HEK293 (cell line): ENCODE results near the gene POLR1B.

Experiments used
- CTCF ChIA-PET: fragments of 350-600 bp; formaldehyde crosslinking; extraction: SDS; loops from one replicate; lab custom pipeline; 2021; ENCODE audit warnings: antibody characterized with exemption; lab: Yijun Ruan, JAX
- POLR2A ChIA-PET: fragments of 300-600 bp; formaldehyde crosslinking; extraction: SDS; loops from one replicate; lab custom pipeline; 2020; ENCODE audit warnings: antibody characterized with exemption, inconsistent platforms; lab: Yijun Ruan, JAX
- H3K27ac ChIP-seq: fragments of 200-500 bp; sonication (Bioruptor generic); 2 replicates; pipeline ENCODE4 v1.5.1; 2014; ENCODE audit warnings: low read depth, low read length, control low read depth, inconsistent platforms; ENCODE audit errors: extremely low read depth
- H3K36me3 ChIP-seq, 2 experiments: fragments of 200-500 bp in 1 of 2; sonication (Bioruptor generic) in 1 of 2; 1 replicate in 1 of 2; 2 replicates in 1 of 2; pipeline ENCODE4 v1.5.1; 2014 to 2017; ENCODE audit warnings: inconsistent platforms in 2 of 2, low read length in 2 of 2; ENCODE audit not compliant: control insufficient read depth in 2 of 2, insufficient read depth in 1 of 2
- H3K4me1 ChIP-seq: fragments of 200-500 bp; sonication (Bioruptor generic); 2 replicates; pipeline ENCODE4 v1.5.1; 2014; ENCODE audit warnings: mild to moderate bottlenecking, low read length, inconsistent platforms; ENCODE audit not compliant: control insufficient read depth, insufficient read depth
- H3K4me3 ChIP-seq: 2 replicates; pipeline ENCODE4 v1.5.1; 2011; ENCODE audit warnings: low read depth, mild to moderate bottlenecking, control low read depth, low read length, moderate library complexity
- H3K9me3 ChIP-seq: fragments of 200-500 bp; sonication (Bioruptor generic); 2 replicates; pipeline ENCODE4 v1.5.1; 2014; ENCODE audit warnings: low read depth, low read length, inconsistent platforms; ENCODE audit not compliant: control insufficient read depth, insufficient read depth
- BCL11B ChIP-seq: fragments of 450-650 bp; formaldehyde crosslinking; IDR thresholded peaks from 2 replicates; pipeline ENCODE4 v1.5.1; 2016; ENCODE audit warnings: low read depth, missing biosample characterization, missing genetic modification characterization
- EGR2 ChIP-seq: fragments of 450-650 bp; formaldehyde crosslinking; IDR thresholded peaks from 2 replicates; pipeline ENCODE4 v1.5.1; 2016; ENCODE audit warnings: low read depth, missing biosample characterization, missing genetic modification characterization
- KLF10 ChIP-seq: fragments of 450-650 bp; IDR thresholded peaks from 2 replicates; pipeline ENCODE4 v1.5.1; 2018; ENCODE audit warnings: missing biosample characterization, mild to moderate bottlenecking, missing genetic modification characterization
- MZF1 ChIP-seq: fragments of 450-650 bp; formaldehyde crosslinking; IDR thresholded peaks from 2 replicates; pipeline ENCODE4 v1.5.1; 2017; ENCODE audit warnings: missing biosample characterization, missing genetic modification characterization, borderline replicate concordance
- OVOL3 ChIP-seq: fragments of 450-650 bp; formaldehyde crosslinking; IDR thresholded peaks from 2 replicates; pipeline ENCODE4 v1.5.1; 2016; ENCODE audit warnings: missing biosample characterization, missing genetic modification characterization
- PRDM1 ChIP-seq: fragments of 450-650 bp; formaldehyde crosslinking; IDR thresholded peaks from 2 replicates; pipeline ENCODE4; 2016; ENCODE audit warnings: missing biosample characterization, missing genetic modification characterization
- REPIN1 ChIP-seq: fragments of 450-650 bp; formaldehyde crosslinking; IDR thresholded peaks from 2 replicates; pipeline ENCODE4 v1.5.1; 2017; ENCODE audit warnings: missing biosample characterization, missing genetic modification characterization, low read depth
- SCRT1 ChIP-seq: fragments of 450-650 bp; formaldehyde crosslinking; IDR thresholded peaks from 2 replicates; pipeline ENCODE4 v1.5.1; 2016; ENCODE audit warnings: missing biosample characterization, missing genetic modification characterization, borderline replicate concordance
- SCRT2 ChIP-seq: fragments of 450-650 bp; formaldehyde crosslinking; IDR thresholded peaks from 2 replicates; pipeline ENCODE4 v1.5.1; 2016; ENCODE audit warnings: missing biosample characterization, missing genetic modification characterization
- SP2 ChIP-seq: fragments of 450-650 bp; formaldehyde crosslinking; IDR thresholded peaks from 2 replicates; pipeline ENCODE4 v1.5.1; 2016; ENCODE audit warnings: missing biosample characterization, missing genetic modification characterization
- ZEB2 ChIP-seq: fragments of 450-650 bp; formaldehyde crosslinking; IDR thresholded peaks from 2 replicates; pipeline ENCODE4 v1.5.1; 2016; ENCODE audit warnings: missing biosample characterization, missing genetic modification characterization
- ZFP3 ChIP-seq: fragments of 450-650 bp; formaldehyde crosslinking; IDR thresholded peaks from 2 replicates; pipeline ENCODE4 v1.5.1; 2016; ENCODE audit warnings: low read depth, missing biosample characterization, missing genetic modification characterization
- ZNF146 ChIP-seq: fragments of 450-650 bp; formaldehyde crosslinking; IDR thresholded peaks from 2 replicates; pipeline ENCODE4 v1.5.1; 2016; ENCODE audit warnings: missing biosample characterization, missing genetic modification characterization
- ZNF280D ChIP-seq: fragments of 450-650 bp; formaldehyde crosslinking; IDR thresholded peaks from 2 replicates; pipeline ENCODE4 v1.5.1; 2016; ENCODE audit warnings: missing biosample characterization, missing genetic modification characterization
- ZNF48 ChIP-seq: fragments of 450-650 bp; formaldehyde crosslinking; IDR thresholded peaks from 2 replicates; pipeline ENCODE4 v1.5.1; 2016; ENCODE audit warnings: missing biosample characterization, missing genetic modification characterization
- ZNF514 ChIP-seq: fragments of 450-650 bp; formaldehyde crosslinking; IDR thresholded peaks from 2 replicates; pipeline ENCODE4 v1.5.1; 2016; ENCODE audit warnings: missing biosample characterization, missing genetic modification characterization
- ZNF529 ChIP-seq: fragments of 450-650 bp; formaldehyde crosslinking; IDR thresholded peaks from 2 replicates; pipeline ENCODE4 v1.5.1; 2017; ENCODE audit warnings: missing genetic modification characterization, missing biosample characterization; ENCODE audit not compliant: insufficient replicate concordance
- ZNF548 ChIP-seq: fragments of 450-650 bp; formaldehyde crosslinking; IDR thresholded peaks from 2 replicates; pipeline ENCODE4 v1.5.1; 2016; ENCODE audit warnings: missing biosample characterization, missing genetic modification characterization
- ZNF571 ChIP-seq: fragments of 450-650 bp; formaldehyde crosslinking; IDR thresholded peaks from 2 replicates; pipeline ENCODE4 v1.5.0; 2017; ENCODE audit warnings: missing biosample characterization, missing genetic modification characterization
- ZNF596 ChIP-seq: fragments of 450-650 bp; IDR thresholded peaks from 2 replicates; pipeline ENCODE4 v1.5.0; 2018; ENCODE audit warnings: missing biosample characterization, mild to moderate bottlenecking, missing genetic modification characterization, moderate library complexity
- ZNF670 ChIP-seq: fragments of 450-650 bp; formaldehyde crosslinking; IDR thresholded peaks from 2 replicates; pipeline ENCODE4 v1.5.1; 2016; ENCODE audit warnings: missing biosample characterization, missing genetic modification characterization, low read depth
- TF ChIP-seq, protein P1 (sequence below): sonication (generic); formaldehyde crosslinking; IDR thresholded peaks from 2 replicates; pipeline ENCODE4 v1.8.1; 2022; ENCODE audit warnings: mild to moderate bottlenecking, moderate library complexity, missing genetic modification reagents
- TF ChIP-seq, protein P2 (sequence below): fragments of 450-650 bp; formaldehyde crosslinking; IDR thresholded peaks from 2 replicates; pipeline ENCODE4 v1.5.1; 2016; ENCODE audit warnings: missing biosample characterization, missing genetic modification characterization

The POLR1B gene

DNA sequence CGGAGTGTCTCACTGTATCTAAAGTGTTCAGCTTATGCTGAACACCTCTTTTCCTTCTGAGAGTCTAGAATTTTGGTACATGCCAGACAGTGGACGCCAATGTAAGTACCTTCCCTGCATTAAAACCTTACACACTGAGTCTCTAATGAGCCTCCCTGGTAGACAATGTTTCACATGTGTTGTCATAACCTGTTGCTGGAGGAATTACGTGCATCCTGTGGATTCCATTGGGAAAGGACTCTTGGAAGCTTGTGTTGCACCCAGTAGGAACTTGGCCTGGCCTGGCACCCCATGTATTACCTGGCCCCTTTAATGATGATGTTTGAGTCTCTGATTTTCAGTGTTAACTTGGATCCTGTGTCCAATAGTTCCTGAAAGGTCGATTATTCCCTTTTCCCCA is 62.7 kb downstream of the POLR1B start:
- Histone ChIP-seq H3K4me3 (no peak overlapping the region), H3K27ac (no peak overlapping the region), H3K9me3 (no peaks in the 10 kb centered on the region), H3K36me3 (no peaks in the 10 kb centered on the region), H3K4me1 (no peaks in the 10 kb centered on the region)
- ChIA-PET POLR2A (no interaction called here), CTCF (interaction anchor here (0.7 to 2.0 kb wide), 4 partner anchors 22 to 299 kb away, joined by 3 to 11 read pairs (median 4); no protein-coding TSS in a partner anchor)
- TF ChIP-seq KLF10 (tag by site-specific recombination) (no peak), BCL11B (tag by site-specific recombination) (no peak), SCRT1 (peak; percentile 49; the same call in 1 of the 2 replicates), MZF1 (no peak), SCRT2 (tag by site-specific recombination) (peak; percentile 69)
- TF ChIP-seq, protein P1, sequence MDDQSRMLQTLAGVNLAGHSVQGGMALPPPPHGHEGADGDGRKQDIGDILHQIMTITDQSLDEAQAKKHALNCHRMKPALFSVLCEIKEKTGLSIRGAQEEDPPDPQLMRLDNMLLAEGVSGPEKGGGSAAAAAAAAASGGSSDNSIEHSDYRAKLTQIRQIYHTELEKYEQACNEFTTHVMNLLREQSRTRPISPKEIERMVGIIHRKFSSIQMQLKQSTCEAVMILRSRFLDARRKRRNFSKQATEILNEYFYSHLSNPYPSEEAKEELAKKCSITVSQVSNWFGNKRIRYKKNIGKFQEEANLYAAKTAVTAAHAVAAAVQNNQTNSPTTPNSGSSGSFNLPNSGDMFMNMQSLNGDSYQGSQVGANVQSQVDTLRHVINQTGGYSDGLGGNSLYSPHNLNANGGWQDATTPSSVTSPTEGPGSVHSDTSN (CRISPR knock-in tag), result no peak

DNA sequence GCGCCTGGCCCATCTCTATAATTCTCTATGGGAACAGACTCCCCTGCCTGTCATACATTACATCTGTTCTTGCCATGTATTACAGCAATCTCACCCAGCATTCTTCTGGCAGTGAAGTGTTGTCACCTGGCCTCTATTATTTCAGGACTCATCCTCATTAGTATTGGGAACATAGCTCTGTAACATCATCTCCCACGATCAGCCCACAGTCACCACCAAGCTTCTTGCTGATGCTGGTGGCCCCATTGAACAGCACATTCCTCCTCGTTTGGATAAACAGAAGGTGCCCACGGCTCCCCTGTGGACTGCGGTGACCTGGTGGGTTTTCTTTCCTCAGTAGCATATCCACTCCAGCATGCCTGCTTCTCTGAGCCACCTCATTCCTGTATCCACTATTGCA is 63.7 kb downstream of the POLR1B start:
- Histone ChIP-seq H3K27ac (no peak overlapping the region), H3K4me3 (no peak overlapping the region), H3K4me1 (no peaks in the 10 kb centered on the region), H3K36me3 (no peaks in the 10 kb centered on the region), H3K9me3 (no peaks in the 10 kb centered on the region)
- CTCF ChIA-PET, result interaction anchor here (0.6 to 2.0 kb wide), 2 partner anchors 8 to 121 kb away, joined by 3 to 11 read pairs; no protein-coding TSS in a partner anchor
- POLR2A ChIA-PET, result no interaction called here
- TF ChIP-seq, protein P2, sequence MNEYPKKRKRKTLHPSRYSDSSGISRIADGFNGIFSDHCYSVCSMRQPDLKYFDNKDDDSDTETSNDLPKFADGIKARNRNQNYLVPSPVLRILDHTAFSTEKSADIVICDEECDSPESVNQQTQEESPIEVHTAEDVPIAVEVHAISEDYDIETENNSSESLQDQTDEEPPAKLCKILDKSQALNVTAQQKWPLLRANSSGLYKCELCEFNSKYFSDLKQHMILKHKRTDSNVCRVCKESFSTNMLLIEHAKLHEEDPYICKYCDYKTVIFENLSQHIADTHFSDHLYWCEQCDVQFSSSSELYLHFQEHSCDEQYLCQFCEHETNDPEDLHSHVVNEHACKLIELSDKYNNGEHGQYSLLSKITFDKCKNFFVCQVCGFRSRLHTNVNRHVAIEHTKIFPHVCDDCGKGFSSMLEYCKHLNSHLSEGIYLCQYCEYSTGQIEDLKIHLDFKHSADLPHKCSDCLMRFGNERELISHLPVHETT, result no peak
- TF ChIP-seq EGR2 (peak; percentile 27; the same call in 1 of the 2 replicates), SCRT1 (no peak), PRDM1 (tag by site-specific recombination) (no peak), ZFP3 (tag by site-specific recombination) (no peak), ZNF514 (no peak)

- POLR2A ChIA-PET, result no interaction called here
- Histone ChIP-seq H3K9me3 (no peaks in the 10 kb centered on the region), H3K4me3 (no peak overlapping the region), H3K36me3 (no peaks in the 10 kb centered on the region), H3K4me1 (no peaks in the 10 kb centered on the region), H3K27ac (no peak overlapping the region)
- CTCF ChIA-PET, result interaction anchor here (0.6 to 1.1 kb wide), 3 partner anchors 8 to 120 kb away, joined by 3 to 6 read pairs (median 4); no protein-coding TSS in a partner anchor
- no peak for TF ChIP-seq ZNF596 (tag by site-specific recombination)
- TF ChIP-seq ZNF280D (tag by site-specific recombination), result no peak
- TF ChIP-seq EGR2, result no peak
- no peak for TF ChIP-seq ZNF548
- TF ChIP-seq ZNF48, result no peak
- TF ChIP-seq ZNF529 (tag by site-specific recombination), result no peak
- no peak for TF ChIP-seq SP2 (tag by site-specific recombination)
- no peak for TF ChIP-seq REPIN1 (tag by site-specific recombination)
- no peak for TF ChIP-seq ZEB2 (tag by site-specific recombination)
- no peak for TF ChIP-seq OVOL3 (tag by site-specific recombination)
- TF ChIP-seq ZNF571 (tag by site-specific recombination), result no peak
- no peak for TF ChIP-seq ZNF146 (tag by site-specific recombination)
- no peak for TF ChIP-seq ZNF670 (tag by site-specific recombination)
These were observed 64.3 kb downstream of the POLR1B start for GRCh38 chr2:112606547-112606946.
